Renal cortical epithelial cell (primary cell): ENCODE results near the gene RTL1. TPM values are rescaled to one million over a fixed set of nuclear protein-coding genes. Genes with fewer than 3 reads are reported as not detected.

ENCODE experiments used
- DNase-seq: peaks from one replicate; pipeline ENCODE4 v3.0.0-alpha.2; 2011; ENCODE audit warnings: low read depth
- total RNA-seq: library from RNA; depleted of rRNA; stranded (reverse); fragments of >200 nt; gene quantifications from 2 replicates; pipeline ENCODE4 v1.2.3, GENCODE V29; 2014

The RTL1 gene
- total RNA-seq, 1 donor from 2014 or later: not detected

GRCh38 chr14:100898935-100899883 is 4.3 kb downstream of the RTL1 start:
- no peak for DNase-seq

- no peak for DNase-seq
These were observed 5.1 kb downstream of the RTL1 start for GRCh38 chr14:100898465-100898864.

GRCh38 chr14:100896369-100897060 is 7.0 kb downstream of the RTL1 start:
- no peak for DNase-seq

- no peak for DNase-seq
These were observed 8.1 kb downstream of the RTL1 start for GRCh38 chr14:100895411-100895810.

GRCh38 chr14:100894416-100894815 is 9.1 kb downstream of the RTL1 start:
- DNase-seq: no peak

- no peak for DNase-seq
These were observed 9.8 kb downstream of the RTL1 start for GRCh38 chr14:100893760-100894159.

GRCh38 chr14:100893228-100893601 is 10.3 kb downstream of the RTL1 start:
- DNase-seq: no peak

GRCh38 chr14:100892496-100893227 is 10.9 kb downstream of the RTL1 start:
- DNase-seq: no peak

GRCh38 chr14:100891501-100892445 is 11.7 kb downstream of the RTL1 start:
- DNase-seq: no peak

GRCh38 chr14:100891051-100891450 is 12.5 kb downstream of the RTL1 start:
- DNase-seq: no peak

GRCh38 chr14:100890061-100890850 is 13.3 kb downstream of the RTL1 start:
- no peak for DNase-seq

GRCh38 chr14:100889641-100890040 is 13.9 kb downstream of the RTL1 start:
- no peak for DNase-seq

GRCh38 chr14:100888789-100889315 is 14.7 kb downstream of the RTL1 start:
- no peak for DNase-seq

GRCh38 chr14:100887728-100888335 is 15.7 kb downstream of the RTL1 start:
- no peak for DNase-seq

- no peak for DNase-seq
These were observed 17.9 kb downstream of the RTL1 start for GRCh38 chr14:100885617-100886016.

GRCh38 chr14:100885196-100885595 is 18.3 kb downstream of the RTL1 start:
- DNase-seq: no peak

- DNase-seq: no peak
These were observed 19.1 kb downstream of the RTL1 start for GRCh38 chr14:100884456-100884855.

GRCh38 chr14:100883789-100884101 is 19.8 kb downstream of the RTL1 start:
- DNase-seq: no peak

- no peak for DNase-seq
These were observed 20.3 kb downstream of the RTL1 start for GRCh38 chr14:100882991-100883788.
